ENCODE data around the gene PHC3. TPM values are rescaled to one million over a fixed set of nuclear protein-coding genes. Genes with fewer than 3 reads are reported as not detected.
A peak's percentile ranks its signal among the peaks of the same experiment; 100 is the strongest.

PHC3 gene
- total and polyA plus RNA-seq, 2 experiments from 2014 or later = 24.5 to 25.2 TPM

- no peak for DNase-seq (ENCODE audit: low read depth in 1 of 2, low spot score in 1 of 2)
- Histone ChIP-seq H3K27ac (no peak overlapping the region), H3K4me1 (ENCODE audit: low read depth) (peaks cover 8% of the 10 kb centered on the region), H3K36me3 (no peaks in the 10 kb centered on the region), H3K27me3 (no peaks in the 10 kb centered on the region), H3K4me3 (no peak overlapping the region), H3K9me3 (ENCODE audit: low read depth) (no peaks in the 10 kb centered on the region)
- TF ChIP-seq CTCF (IDR thresholded peaks at IDR 0.05; ENCODE audit: low read depth, low read length) = no peak
Observed at GRCh38 chr3:170079536-170080165, 101.9 kb downstream of the PHC3 start.

- H3K27ac ChIP-seq = no peak overlapping the region
- TF ChIP-seq CTCF (IDR thresholded peaks at IDR 0.05; ENCODE audit: low read depth, low read length) = no peak
- peaks cover 6% of the 10 kb centered on the region for H3K4me1 ChIP-seq (ENCODE audit: low read depth)
- H3K27me3 ChIP-seq = no peaks in the 10 kb centered on the region
- no peak overlapping the region for H3K4me3 ChIP-seq
- DNase-seq (ENCODE audit: low read depth in 1 of 2, low spot score in 1 of 2) = no peak
- H3K9me3 ChIP-seq (ENCODE audit: low read depth) = no peaks in the 10 kb centered on the region
- no peaks in the 10 kb centered on the region for H3K36me3 ChIP-seq
Observed at GRCh38 chr3:170078620-170079281, 102.8 kb downstream of the PHC3 start.

- no peaks in the 10 kb centered on the region for H3K9me3 ChIP-seq (ENCODE audit: low read depth)
- no peak for TF ChIP-seq CTCF (IDR thresholded peaks at IDR 0.05; ENCODE audit: low read depth, low read length)
- DNase-seq (ENCODE audit: low read depth in 1 of 2, low spot score in 1 of 2) = no peak
- H3K27me3 ChIP-seq = no peaks in the 10 kb centered on the region
- H3K4me1 ChIP-seq (ENCODE audit: low read depth) = no peaks in the 10 kb centered on the region
- H3K36me3 ChIP-seq = no peaks in the 10 kb centered on the region
- no peak overlapping the region for H3K4me3 ChIP-seq
- H3K27ac ChIP-seq = no peak overlapping the region
Observed at GRCh38 chr3:170077361-170077760, 104.2 kb downstream of the PHC3 start.

- peak in 1 of 2 donors; percentile 45 for DNase-seq (ENCODE audit: low read depth in 1 of 2, low spot score in 1 of 2)
- Histone ChIP-seq H3K27ac (no peak overlapping the region), H3K36me3 (no peaks in the 10 kb centered on the region), H3K4me1 (ENCODE audit: low read depth) (no peaks in the 10 kb centered on the region), H3K4me3 (no peak overlapping the region), H3K9me3 (ENCODE audit: low read depth) (no peaks in the 10 kb centered on the region), H3K27me3 (no peaks in the 10 kb centered on the region)
- no peak for TF ChIP-seq CTCF (IDR thresholded peaks at IDR 0.05; ENCODE audit: low read depth, low read length)
Observed at GRCh38 chr3:170076715-170077238, 104.8 kb downstream of the PHC3 start.

- Histone ChIP-seq H3K36me3 (no peaks in the 10 kb centered on the region), H3K4me3 (no peak overlapping the region), H3K27ac (no peak overlapping the region), H3K4me1 (ENCODE audit: low read depth) (no peaks in the 10 kb centered on the region), H3K9me3 (ENCODE audit: low read depth) (no peaks in the 10 kb centered on the region), H3K27me3 (no peaks in the 10 kb centered on the region)
- no peak for DNase-seq (ENCODE audit: low read depth in 1 of 2, low spot score in 1 of 2)
- no peak for TF ChIP-seq CTCF (IDR thresholded peaks at IDR 0.05; ENCODE audit: low read depth, low read length)
Observed at GRCh38 chr3:170075441-170076091, 106.0 kb downstream of the PHC3 start.

Data from cardiac muscle cell (in vitro differentiated cells and primary cell).